ENCODE results near the gene CTBP2.
A peak's percentile ranks its signal among the peaks of the same experiment; 100 is the strongest.

CTBP2 gene

GRCh38 chr10:125111118-125111727, 49.1 kb downstream of the CTBP2 start:
- H3K4me3 Mint-ChIP-seq: no peak overlapping the region
- DNase-seq: no peak
- no peak overlapping the region for H3K27ac Mint-ChIP-seq
- peaks cover 81% of the 10 kb centered on the region for H3K36me3 Mint-ChIP-seq (ENCODE audit: low read depth)
- peaks cover 16% of the 10 kb centered on the region for H3K4me1 Mint-ChIP-seq
- no peaks in the 10 kb centered on the region for H3K27me3 Mint-ChIP-seq (ENCODE audit: low read depth, poor library complexity)
- peaks cover 36% of the 10 kb centered on the region for H3K9me3 Mint-ChIP-seq
- TF ChIP-seq CTCF (IDR thresholded peaks at IDR 0.05): no peak

DNA sequence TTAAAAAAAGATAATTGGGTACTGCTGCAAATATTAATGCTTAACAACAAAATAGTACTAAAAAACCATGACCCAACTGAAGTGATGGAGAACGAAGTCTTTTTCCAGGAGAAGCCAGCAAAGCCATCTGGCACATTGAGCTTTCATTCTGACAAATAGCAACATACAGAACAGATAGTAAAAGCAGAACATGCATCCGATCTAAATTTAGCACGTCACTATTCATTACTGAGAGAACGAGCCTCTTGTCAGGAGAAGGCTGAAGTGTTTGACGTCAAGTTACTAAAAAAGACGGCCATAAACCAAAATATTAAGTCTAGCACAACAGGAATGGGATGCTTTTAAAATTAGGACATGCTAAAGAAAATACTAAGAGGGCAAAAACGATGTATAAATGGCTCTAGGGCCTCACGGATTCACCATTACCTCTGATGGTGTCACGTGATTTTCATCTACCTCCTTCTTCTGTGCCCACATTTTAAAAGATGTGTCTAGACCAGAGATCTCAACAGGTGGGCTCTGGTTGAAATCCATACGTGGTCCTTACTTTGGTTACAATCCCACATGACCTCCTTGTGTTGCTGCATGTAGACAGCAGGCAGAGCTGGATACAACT, 52.3 kb downstream of the CTBP2 start:
- H3K36me3 Mint-ChIP-seq (ENCODE audit: low read depth): peaks cover 84% of the 10 kb centered on the region
- H3K9me3 Mint-ChIP-seq: peaks cover 36% of the 10 kb centered on the region
- peaks cover 45% of the 10 kb centered on the region for H3K4me1 Mint-ChIP-seq
- no peak overlapping the region for H3K4me3 Mint-ChIP-seq
- no peaks in the 10 kb centered on the region for H3K27me3 Mint-ChIP-seq (ENCODE audit: low read depth, poor library complexity)
- no peak for DNase-seq
- no peak for TF ChIP-seq CTCF (IDR thresholded peaks at IDR 0.05)
- H3K27ac Mint-ChIP-seq: no peak overlapping the region

GRCh38 chr10:125107166-125107949, 53.0 kb downstream of the CTBP2 start:
- Mint-ChIP-seq H3K9me3 (peaks cover 36% of the 10 kb centered on the region), H3K27me3 (ENCODE audit: low read depth, poor library complexity) (no peaks in the 10 kb centered on the region), H3K36me3 (ENCODE audit: low read depth) (peaks cover 77% of the 10 kb centered on the region), H3K27ac (peak overlapping the region; percentile 82), H3K4me3 (no peak overlapping the region), H3K4me1 (peaks cover 52% of the 10 kb centered on the region)
- DNase-seq: no peak
- no peak for TF ChIP-seq CTCF (IDR thresholded peaks at IDR 0.05)

GRCh38 chr10:125106586-125106985, 53.8 kb downstream of the CTBP2 start:
- Mint-ChIP-seq H3K36me3 (ENCODE audit: low read depth) (peaks cover 80% of the 10 kb centered on the region), H3K4me3 (no peak overlapping the region), H3K4me1 (peaks cover 60% of the 10 kb centered on the region), H3K27me3 (ENCODE audit: low read depth, poor library complexity) (no peaks in the 10 kb centered on the region), H3K9me3 (peaks cover 36% of the 10 kb centered on the region), H3K27ac (peak overlapping the region; percentile 71)
- DNase-seq: no peak
- TF ChIP-seq CTCF (IDR thresholded peaks at IDR 0.05): no peak

- Mint-ChIP-seq H3K27ac (peak overlapping the region; percentile 66), H3K9me3 (peaks cover 32% of the 10 kb centered on the region), H3K36me3 (ENCODE audit: low read depth) (peaks cover 79% of the 10 kb centered on the region), H3K27me3 (ENCODE audit: low read depth, poor library complexity) (no peaks in the 10 kb centered on the region), H3K4me1 (peaks cover 68% of the 10 kb centered on the region), H3K4me3 (no peak overlapping the region)
- DNase-seq: no peak
- TF ChIP-seq CTCF (IDR thresholded peaks at IDR 0.05): no peak
Observed at GRCh38 chr10:125105706-125106255, 54.6 kb downstream of the CTBP2 start.

Data from nephron progenitor cell (in vitro differentiated cells).